ENCODE data around the gene RFC2. TPM values are rescaled to one million over a fixed set of nuclear protein-coding genes. Genes with fewer than 3 reads are reported as not detected.

The RFC2 gene
- polyA plus RNA-seq, 1 of the 3 experiments (the other 2 are of a cell fraction) = 31.2 TPM

GRCh38 chr7:74292757-74293576 lies 38.8 kb upstream of the RFC2 start:
- no peak overlapping the region for H3K9ac ChIP-seq
- peaks cover 86% of the 10 kb centered on the region for H3K79me2 ChIP-seq (ENCODE audit: insufficient read depth)
- no peak overlapping the region for H3K4me2 ChIP-seq
- no peak for TF ChIP-seq SIN3A (IDR thresholded peaks at IDR 0.05; ENCODE audit: borderline replicate concordance, low read depth, low read length)
- TF ChIP-seq CHD2 (IDR thresholded peaks at IDR 0.05; ENCODE audit: low read length, partially characterized antibody) = no peak
- TF ChIP-seq, protein P1, sequence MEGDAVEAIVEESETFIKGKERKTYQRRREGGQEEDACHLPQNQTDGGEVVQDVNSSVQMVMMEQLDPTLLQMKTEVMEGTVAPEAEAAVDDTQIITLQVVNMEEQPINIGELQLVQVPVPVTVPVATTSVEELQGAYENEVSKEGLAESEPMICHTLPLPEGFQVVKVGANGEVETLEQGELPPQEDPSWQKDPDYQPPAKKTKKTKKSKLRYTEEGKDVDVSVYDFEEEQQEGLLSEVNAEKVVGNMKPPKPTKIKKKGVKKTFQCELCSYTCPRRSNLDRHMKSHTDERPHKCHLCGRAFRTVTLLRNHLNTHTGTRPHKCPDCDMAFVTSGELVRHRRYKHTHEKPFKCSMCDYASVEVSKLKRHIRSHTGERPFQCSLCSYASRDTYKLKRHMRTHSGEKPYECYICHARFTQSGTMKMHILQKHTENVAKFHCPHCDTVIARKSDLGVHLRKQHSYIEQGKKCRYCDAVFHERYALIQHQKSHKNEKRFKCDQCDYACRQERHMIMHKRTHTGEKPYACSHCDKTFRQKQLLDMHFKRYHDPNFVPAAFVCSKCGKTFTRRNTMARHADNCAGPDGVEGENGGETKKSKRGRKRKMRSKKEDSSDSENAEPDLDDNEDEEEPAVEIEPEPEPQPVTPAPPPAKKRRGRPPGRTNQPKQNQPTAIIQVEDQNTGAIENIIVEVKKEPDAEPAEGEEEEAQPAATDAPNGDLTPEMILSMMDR (IDR thresholded peaks at IDR 0.05) = no peak
- TF ChIP-seq TEAD4 (IDR thresholded peaks at IDR 0.05; ENCODE audit: borderline replicate concordance, insufficient read depth) = no peak
- no peak for TF ChIP-seq RCOR1 (IDR thresholded peaks at IDR 0.05; ENCODE audit: low read length)
- H3K9me2 ChIP-seq = no peaks in the 10 kb centered on the region
- H3F3A ChIP-seq (replicated peaks; ENCODE audit: insufficient read depth) = no peaks in the 10 kb centered on the region
- no peak for DNase-seq
- no peaks in the 10 kb centered on the region for H3K9me3 ChIP-seq
- peak overlapping the region in 1 of 2 experiments; percentile 39; a peak in 1 of 4 replicates for H3K27ac ChIP-seq (ENCODE audit: low read depth in 2 of 2, low read length in 1 of 2)
- no peak overlapping the region for H3K4me3 ChIP-seq (ENCODE audit: low read depth in 2 of 2, low read length in 1 of 2)
- peaks cover 16 to 38% of the 10 kb centered on the region in 2 experiments; a peak in 3 of 4 replicates for H3K4me1 ChIP-seq (ENCODE audit: control insufficient read depth in 1 of 2, insufficient read depth in 2 of 2, low read depth in 1 of 2, low read length in 1 of 2)
- ChIA-PET CTCF (interaction anchor here (0.8 to 4.2 kb wide), 3 partner anchors 23 to 109 kb away, joined by 3 to 28 read pairs (median 4); no protein-coding TSS in a partner anchor), POLR2A (no interaction called here)
- peaks cover 76% of the 10 kb centered on the region for H4K20me1 ChIP-seq (ENCODE audit: insufficient read depth)
- H3K27me3 ChIP-seq (ENCODE audit: insufficient read depth) = no peaks in the 10 kb centered on the region
- no peaks in the 10 kb centered on the region for H3K36me3 ChIP-seq (replicated peaks in 1 of 2; ENCODE audit: control insufficient read depth in 1 of 2, insufficient read depth in 2 of 2, low read length in 1 of 2)
- no peak overlapping the region for H2AFZ ChIP-seq (ENCODE audit: low read depth)
- 93% methylated on average over 18 of the region's 18 CpGs for WGBS (ENCODE audit: low lambda C conversion rate)

- H3K79me2 ChIP-seq (ENCODE audit: insufficient read depth) = peaks cover 72% of the 10 kb centered on the region
- H3K4me3 ChIP-seq (ENCODE audit: low read depth in 2 of 2, low read length in 1 of 2) = no peak overlapping the region
- H3K27me3 ChIP-seq (ENCODE audit: insufficient read depth) = no peaks in the 10 kb centered on the region
- ChIA-PET POLR2A (no interaction called here), CTCF (interaction anchor here (1.9 to 9.1 kb wide), 3 partner anchors 21 to 110 kb away, joined by 9 to 61 read pairs (median 28); no protein-coding TSS in a partner anchor)
- peaks cover 16 to 38% of the 10 kb centered on the region in 2 experiments; a peak in 3 of 4 replicates for H3K4me1 ChIP-seq (ENCODE audit: control insufficient read depth in 1 of 2, insufficient read depth in 2 of 2, low read depth in 1 of 2, low read length in 1 of 2)
- H3K9me2 ChIP-seq = no peaks in the 10 kb centered on the region
- H2AFZ ChIP-seq (ENCODE audit: low read depth) = no peak overlapping the region
- 93% methylated on average over 5 of the region's 5 CpGs for WGBS (ENCODE audit: low lambda C conversion rate)
- no peak for TF ChIP-seq RFX5 (IDR thresholded peaks at IDR 0.05; ENCODE audit: low read length)
- no peak for TF ChIP-seq FOSL2 (IDR thresholded peaks at IDR 0.05; ENCODE audit: borderline replicate concordance, low read depth)
- TF ChIP-seq GATA2 (CRISPR knock-in tag; IDR thresholded peaks at IDR 0.05) = no peak
- TF ChIP-seq GABPA (IDR thresholded peaks at IDR 0.05; ENCODE audit: low read depth) = no peak
- TF ChIP-seq CHD2 (IDR thresholded peaks at IDR 0.05; ENCODE audit: low read length, partially characterized antibody) = no peak
- TF ChIP-seq MXI1 (IDR thresholded peaks at IDR 0.05; ENCODE audit: low read depth, low read length) = no peak
- H3K36me3 ChIP-seq (replicated peaks in 1 of 2; ENCODE audit: control insufficient read depth in 1 of 2, insufficient read depth in 2 of 2, low read length in 1 of 2) = no peaks in the 10 kb centered on the region
- peak overlapping the region; percentile 90 for H3K4me2 ChIP-seq
- H4K20me1 ChIP-seq (ENCODE audit: insufficient read depth) = peaks cover 62% of the 10 kb centered on the region
- no peak overlapping the region for H3K9ac ChIP-seq
- H3K9me3 ChIP-seq = no peaks in the 10 kb centered on the region
- DNase-seq = no peak
- no peaks in the 10 kb centered on the region for H3F3A ChIP-seq (replicated peaks; ENCODE audit: insufficient read depth)
- no peak overlapping the region for H3K27ac ChIP-seq (ENCODE audit: low read depth in 2 of 2, low read length in 1 of 2)
Measured at GRCh38 chr7:74291535-74291934, 37.3 kb upstream of the RFC2 start.
